ENCODE results near the gene IL9.

DNA sequence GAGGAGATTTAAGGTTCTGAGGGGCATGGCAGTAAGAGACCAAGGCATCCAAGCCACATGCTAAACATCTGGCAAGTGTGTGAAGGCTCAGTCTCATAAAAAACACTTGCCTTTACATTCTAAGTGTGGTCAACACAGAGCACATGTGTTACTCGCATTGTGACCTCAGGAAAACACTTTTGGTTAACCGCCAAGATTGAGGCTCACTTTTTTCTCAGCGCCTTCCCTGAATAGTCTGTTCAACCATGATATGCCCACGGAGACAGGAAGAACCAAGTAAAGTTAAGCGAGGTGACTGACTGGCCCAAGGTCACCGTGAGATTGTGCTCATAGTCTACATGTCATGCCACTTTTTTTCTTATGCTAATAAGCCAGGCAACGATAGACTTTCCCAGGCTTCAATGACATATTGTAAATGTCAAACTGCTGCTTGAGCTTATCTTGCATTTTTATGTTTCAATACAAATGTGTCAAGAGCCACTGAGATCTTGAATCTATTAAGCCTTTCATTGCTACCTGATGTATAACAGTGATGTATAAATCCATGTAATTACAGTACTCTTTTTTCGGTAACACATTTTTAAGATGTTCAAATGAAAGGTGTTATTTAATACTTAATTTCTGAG, 21.1 kb upstream of the IL9 start:
- TF ChIP-seq, protein P1, sequence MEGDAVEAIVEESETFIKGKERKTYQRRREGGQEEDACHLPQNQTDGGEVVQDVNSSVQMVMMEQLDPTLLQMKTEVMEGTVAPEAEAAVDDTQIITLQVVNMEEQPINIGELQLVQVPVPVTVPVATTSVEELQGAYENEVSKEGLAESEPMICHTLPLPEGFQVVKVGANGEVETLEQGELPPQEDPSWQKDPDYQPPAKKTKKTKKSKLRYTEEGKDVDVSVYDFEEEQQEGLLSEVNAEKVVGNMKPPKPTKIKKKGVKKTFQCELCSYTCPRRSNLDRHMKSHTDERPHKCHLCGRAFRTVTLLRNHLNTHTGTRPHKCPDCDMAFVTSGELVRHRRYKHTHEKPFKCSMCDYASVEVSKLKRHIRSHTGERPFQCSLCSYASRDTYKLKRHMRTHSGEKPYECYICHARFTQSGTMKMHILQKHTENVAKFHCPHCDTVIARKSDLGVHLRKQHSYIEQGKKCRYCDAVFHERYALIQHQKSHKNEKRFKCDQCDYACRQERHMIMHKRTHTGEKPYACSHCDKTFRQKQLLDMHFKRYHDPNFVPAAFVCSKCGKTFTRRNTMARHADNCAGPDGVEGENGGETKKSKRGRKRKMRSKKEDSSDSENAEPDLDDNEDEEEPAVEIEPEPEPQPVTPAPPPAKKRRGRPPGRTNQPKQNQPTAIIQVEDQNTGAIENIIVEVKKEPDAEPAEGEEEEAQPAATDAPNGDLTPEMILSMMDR (IDR thresholded peaks at IDR 0.05; ENCODE audit: poor library complexity): no peak
- TF ChIP-seq EZH2phosphoT487 (IDR thresholded peaks at IDR 0.05; ENCODE audit: low read depth, severe bottlenecking, unreplicated experiment): no peak

Data from hepatocyte (in vitro differentiated cells).